Sigmoid colon (tissue), 4 donors: ENCODE measurements around the gene MLIP.

Source experiments
- CTCF ChIP-seq, 4 experiments: fragments of 450-650 bp in 3 of 4; fragments of 200-600 bp in 1 of 4; IDR thresholded peaks; one replicate each; pipeline ENCODE4 v1.5.1; 2016 to 2019; ENCODE audit warnings: antibody characterized with exemption in 4 of 4, mild to moderate bottlenecking in 3 of 4, moderate library complexity in 2 of 4
- POLR2A ChIP-seq, 2 donors: fragments of 450-650 bp; IDR thresholded peaks; one replicate each; pipeline ENCODE4 v1.6.1; 2016; ENCODE audit warnings: antibody characterized with exemption in 2 of 2, mild to moderate bottlenecking in 2 of 2, moderate library complexity in 2 of 2
- POLR2AphosphoS5 ChIP-seq, 4 donors: sonication (generic); formaldehyde crosslinking; IDR thresholded peaks; one replicate each; pipeline ENCODE4 v1.6.1; 2017; ENCODE audit warnings: antibody characterized with exemption in 4 of 4

DNA sequence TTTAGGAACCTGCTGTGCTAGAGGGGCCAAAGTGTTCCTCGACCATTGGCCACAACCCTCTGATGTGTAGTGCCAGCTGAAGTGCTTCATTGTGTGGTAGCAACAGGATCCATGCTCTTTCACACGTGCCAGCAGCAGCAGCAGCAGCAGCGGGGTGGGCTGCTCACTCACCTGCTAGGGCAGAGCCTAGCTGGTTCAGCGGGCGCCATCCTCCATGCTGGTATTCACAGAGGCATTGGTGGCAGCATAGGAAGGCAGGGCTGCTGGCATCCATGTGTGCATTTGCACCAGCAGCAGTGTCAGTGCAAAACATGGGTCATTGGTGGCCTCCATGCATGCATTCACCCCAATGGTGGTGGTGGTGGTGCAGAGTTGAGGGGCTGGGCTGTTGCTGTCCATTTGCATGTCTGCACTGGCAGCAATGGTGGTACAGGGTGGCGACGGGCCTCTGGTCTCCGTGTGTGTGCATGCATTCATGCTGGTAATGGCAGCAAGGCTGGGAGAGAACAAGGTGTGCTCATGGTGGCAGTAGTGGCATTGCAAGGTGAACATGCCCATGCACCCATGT, 183.8 kb downstream of the MLIP start:
- TF ChIP-seq CTCF (IDR thresholded peaks at IDR 0.05) (no peak), POLR2AphosphoS5 (IDR thresholded peaks at IDR 0.05) (no peak), POLR2A (IDR thresholded peaks at IDR 0.05) (no peak)
